GM13977 (cell line): ENCODE measurements around the gene COL15A1.

Source experiments
- DNase-seq: peaks from one replicate; pipeline ENCODE4 v3.0.0; 2012; ENCODE audit warnings: low spot score
- CTCF ChIP-seq: IDR thresholded peaks from 2 replicates; pipeline ENCODE4 v1.5.1; 2012; ENCODE audit warnings: mild to moderate bottlenecking, control low read depth; ENCODE audit not compliant: insufficient read depth; ENCODE audit errors: extremely low read depth, missing control alignments
- in situ Hi-C: fragments of 300-500 bp; cut with MboI; formaldehyde crosslinking; loops from one replicate; pipeline ENCODE4 v1.12.0; 2022; ENCODE audit warnings: low sequenced_read_pairs, low pct_unique_long_range_greater_than_20kb, mixed read lengths, inconsistent platforms; ENCODE audit not compliant: unreplicated experiment

COL15A1 gene

DNA sequence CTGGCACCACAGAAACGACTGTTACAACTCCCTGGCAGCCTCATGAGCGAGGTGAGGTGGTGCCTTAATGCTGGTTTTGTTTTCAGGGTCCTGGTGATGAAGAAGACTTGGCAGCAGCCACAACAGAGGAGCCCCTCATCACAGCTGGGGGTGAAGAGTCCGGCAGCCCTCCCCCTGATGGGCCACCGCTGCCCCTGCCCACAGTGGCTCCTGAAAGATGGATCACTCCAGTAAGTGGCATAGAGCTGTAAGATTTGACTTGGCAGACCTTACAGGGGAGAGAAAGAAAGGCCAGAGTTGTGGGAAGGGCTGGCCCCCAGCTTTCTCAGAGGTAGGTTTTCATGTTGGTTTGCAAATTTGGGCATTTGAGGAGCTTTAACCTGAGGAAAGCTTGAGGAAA, 72.2 kb downstream of the COL15A1 start:
- in situ Hi-C loops: no loop called here
- no peak for DNase-seq
- no peak for TF ChIP-seq CTCF

DNA sequence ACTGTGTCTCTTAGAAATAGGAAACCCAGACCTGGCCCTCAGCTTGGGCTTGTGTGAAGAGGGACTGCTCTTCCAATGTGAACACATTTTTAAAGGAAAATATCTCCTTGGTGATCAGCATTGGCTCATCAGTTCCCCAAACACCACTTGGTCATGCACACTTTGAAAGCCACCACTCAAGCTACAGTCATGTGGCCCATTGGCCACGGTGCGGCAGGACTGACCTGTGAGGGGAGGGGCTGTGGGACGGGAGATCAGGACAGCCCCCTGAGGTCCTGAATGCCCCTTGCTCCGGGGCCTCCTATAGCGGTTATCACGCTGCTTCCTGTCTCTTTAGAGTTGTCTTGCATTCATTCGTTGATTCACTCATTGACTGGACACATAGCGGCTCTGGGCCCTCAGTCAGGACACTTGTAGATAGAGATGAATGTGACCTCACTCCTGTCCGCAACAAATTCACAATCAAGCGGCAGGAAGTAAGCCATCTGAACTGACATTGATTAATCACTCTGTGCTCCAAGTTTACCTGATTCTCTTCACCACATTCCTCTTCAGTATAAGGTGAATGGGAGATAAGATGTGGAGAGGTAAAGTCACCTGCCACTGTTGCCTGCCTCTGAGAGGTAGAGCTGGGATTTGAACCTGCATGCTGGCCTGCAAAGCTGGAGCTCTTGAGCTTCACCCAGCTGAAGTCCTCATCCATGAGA, 73.1 kb downstream of the COL15A1 start:
- in situ Hi-C loops: no loop called here
- DNase-seq: no peak
- no peak for TF ChIP-seq CTCF

DNA sequence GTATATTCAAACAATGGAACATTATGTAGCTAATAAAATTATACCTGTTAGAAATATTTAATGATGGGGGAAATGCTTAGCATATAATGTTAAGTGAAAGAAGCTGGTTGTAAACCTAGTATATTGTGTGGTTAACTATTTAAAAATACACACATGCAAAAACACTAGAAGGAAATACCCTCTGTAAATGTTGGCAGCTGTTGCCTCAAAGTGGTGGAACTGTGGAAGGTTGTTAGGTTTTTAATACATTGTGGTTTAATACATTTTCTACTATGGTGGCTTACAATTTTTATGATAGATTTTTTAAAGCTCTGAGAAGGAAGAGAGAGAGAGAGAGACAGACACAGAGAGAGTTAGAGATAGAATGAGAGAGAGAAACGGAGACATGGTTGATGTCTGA, 74.9 kb downstream of the COL15A1 start:
- no peak for TF ChIP-seq CTCF
- no peak for DNase-seq
- in situ Hi-C loops: no loop called here

DNA sequence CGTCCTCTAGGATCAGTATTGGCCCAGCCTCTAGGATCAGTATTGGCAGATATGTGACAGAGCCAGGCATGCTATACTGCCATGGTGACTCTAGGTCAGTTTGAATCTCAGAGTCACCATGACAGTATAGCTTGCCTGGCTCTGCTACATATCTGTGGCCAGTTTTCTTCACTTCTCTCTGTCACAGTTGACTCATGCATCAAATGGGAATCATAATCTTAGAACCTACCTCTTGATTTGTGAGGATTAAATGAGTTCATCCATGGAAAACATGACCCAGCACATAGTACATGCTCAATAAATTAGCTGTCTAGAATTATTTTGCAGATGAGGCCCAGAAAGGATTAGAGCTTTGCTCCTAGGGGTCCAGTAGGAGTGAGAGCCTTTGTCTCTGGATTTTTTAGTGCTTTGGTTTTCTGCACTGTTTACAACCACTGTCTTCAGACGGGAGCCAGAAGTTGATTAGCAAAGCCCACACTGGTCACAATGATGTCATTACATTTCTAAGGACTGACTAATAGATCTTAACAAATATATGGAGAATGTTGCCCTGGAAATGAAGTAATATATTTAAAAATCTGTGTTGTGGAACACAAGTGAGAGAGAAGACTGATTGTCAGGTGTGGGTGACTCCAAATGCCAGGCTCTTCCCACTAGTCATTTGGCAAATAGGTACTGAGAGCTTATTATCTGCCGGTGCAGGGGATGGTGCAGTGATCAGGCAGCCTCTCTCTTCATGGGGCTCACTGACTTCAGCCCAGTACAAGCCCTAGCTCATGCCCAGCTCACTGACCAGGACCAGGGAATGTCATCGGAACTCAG, 76.0 kb downstream of the COL15A1 start:
- in situ Hi-C loops: no loop called here
- no peak for DNase-seq
- no peak for TF ChIP-seq CTCF

DNA sequence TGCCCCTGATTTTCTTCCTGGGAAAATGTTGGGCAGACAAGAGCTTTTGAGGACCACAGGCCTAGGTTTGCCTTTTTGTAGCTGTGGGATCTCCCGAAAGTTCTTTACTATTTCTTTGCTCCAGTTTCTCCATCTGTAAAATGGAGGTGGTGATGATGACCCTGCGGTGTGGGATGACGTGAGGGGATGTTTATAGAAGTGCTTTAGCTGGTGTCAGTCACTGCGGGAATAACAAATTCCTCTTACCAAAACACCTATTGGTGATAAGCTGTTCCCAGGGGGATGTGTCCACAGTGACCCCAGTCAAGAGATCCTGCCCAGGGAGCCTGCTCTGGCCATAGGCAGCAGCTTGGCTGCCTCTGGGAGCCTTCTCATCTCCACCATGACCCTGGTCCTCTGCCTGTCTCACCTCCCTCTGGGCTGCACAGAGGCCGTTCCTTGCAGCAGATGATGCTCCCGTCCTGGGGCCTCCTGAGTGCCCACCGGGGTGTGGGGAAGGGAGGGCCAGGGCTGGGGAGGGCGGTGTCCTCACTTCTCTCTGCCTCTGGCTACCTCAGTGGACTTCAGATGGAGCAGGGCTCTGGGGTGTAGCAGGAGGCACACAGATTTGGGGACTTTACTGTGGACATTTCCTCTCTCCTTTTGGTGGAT, 77.2 kb downstream of the COL15A1 start:
- in situ Hi-C loops: no loop called here
- TF ChIP-seq CTCF: no peak

GRCh38 chr9:99021512-99021911, 77.8 kb downstream of the COL15A1 start:
- in situ Hi-C loops: no loop called here
- no peak for DNase-seq
- no peak for TF ChIP-seq CTCF

More for the DNA sequence above, 77.2 kb downstream of the COL15A1 start:
- DNase-seq: no peak
